B cell (primary cell): Measurements from ENCODE around the gene GLI1. TPM values are rescaled to one million over a fixed set of nuclear protein-coding genes. Genes with fewer than 3 reads are reported as not detected.

ENCODE experiments used
- ATAC-seq: fragments of 200-7000 bp; cut with Tn5 transposase; one replicate; pipeline ENCODE4 v1.10.0; 2021; ENCODE audit warnings: low read depth, mild to moderate bottlenecking, moderate number of reproducible peaks, moderate library complexity
- CTCF ChIA-PET: fragments of 350-600 bp; sonication (Branson Sonifier 250); formaldehyde crosslinking; loops from one replicate; lab custom pipeline; 2021; ENCODE audit warnings: antibody characterized with exemption, inconsistent platforms; lab: Charles Lee
- POLR2A ChIA-PET: fragments of 350-600 bp; sonication (Branson Sonifier 250); formaldehyde crosslinking; loops from one replicate; lab custom pipeline; 2021; ENCODE audit warnings: antibody characterized with exemption; lab: Charles Lee
- DNase-seq: peaks from one replicate; pipeline ENCODE4 v3.0.0; 2013
- H2AFZ ChIP-seq: 2 replicates; pipeline ENCODE4 v1.6.1; 2012; ENCODE audit warnings: mild to moderate bottlenecking, low read depth, low read length; ENCODE audit not compliant: insufficient read depth, poor library complexity, severe bottlenecking
- H3K27ac ChIP-seq, 2 donors: 1 replicate in 1 of 2; 2 replicates in 1 of 2; pipeline ENCODE4 v1.5.1; 2012 to 2013; ENCODE audit warnings: low read length in 2 of 2, mild to moderate bottlenecking in 2 of 2, moderate library complexity in 1 of 2
- H3K27me3 ChIP-seq, 4 experiments: fragments of 200-600 bp in 1 of 4; sonication (generic) in 1 of 4; replicated peaks in 1 of 4; 1 replicate in 2 of 4; 2 replicates in 2 of 4; pipeline versions ENCODE4 v1.6.1 to v1.7.0; 2013 to 2016; ENCODE audit warnings: low read length in 3 of 4, mild to moderate bottlenecking in 2 of 4, mixed read lengths in 1 of 4, moderate library complexity in 1 of 4; ENCODE audit not compliant: insufficient read depth in 4 of 4, control insufficient read depth in 3 of 4; ENCODE audit errors: control extremely low read depth in 1 of 4
- H3K36me3 ChIP-seq, 2 experiments: replicated peaks in 1 of 2; 1 replicate in 1 of 2; 2 replicates in 1 of 2; pipeline versions ENCODE4 v1.6.1 to v1.7.1; 2013; ENCODE audit warnings: low read length in 1 of 2; ENCODE audit not compliant: insufficient read depth in 2 of 2, control insufficient read depth in 1 of 2; ENCODE audit errors: control extremely low read depth in 1 of 2, extremely low read depth in 1 of 2
- H3K4me1 ChIP-seq, 2 donors: fragments of 200-600 bp in 1 of 2; sonication (generic) in 1 of 2; 1 replicate in 1 of 2; 2 replicates in 1 of 2; pipeline versions ENCODE4 v1.5.1 to v1.6.1; 2013 to 2017; ENCODE audit warnings: low read length in 2 of 2; ENCODE audit not compliant: control insufficient read depth in 2 of 2, insufficient read depth in 2 of 2
- H3K4me2 ChIP-seq: replicated peaks from 2 replicates; pipeline ENCODE3; 2012; ENCODE audit warnings: mild to moderate bottlenecking, low read depth, low read length; ENCODE audit not compliant: poor library complexity, severe bottlenecking
- H3K4me3 ChIP-seq, 5 experiments: fragments of 200-600 bp in 1 of 5; sonication (generic) in 1 of 5; 1 replicate in 3 of 5; 2 replicates in 2 of 5; pipeline versions ENCODE4 v1.5.1 to v1.7.0; 2011 to 2016; ENCODE audit warnings: low read length in 4 of 5, mild to moderate bottlenecking in 4 of 5, low read depth in 2 of 5, control low read depth in 1 of 5, moderate library complexity in 1 of 5; ENCODE audit not compliant: insufficient read depth in 1 of 5; ENCODE audit errors: control extremely low read depth in 1 of 5, extremely low read depth in 1 of 5
- H3K79me2 ChIP-seq: fragments of 200-600 bp; sonication (generic); one replicate; pipeline ENCODE4 v1.6.0; 2016; ENCODE audit warnings: low read length; ENCODE audit not compliant: control insufficient read depth, insufficient read depth
- H3K9ac ChIP-seq: fragments of 200-600 bp; sonication (generic); 2 replicates; pipeline ENCODE4 v1.6.1; 2017; ENCODE audit warnings: mild to moderate bottlenecking, low read length, moderate library complexity
- H3K9me3 ChIP-seq, 3 donors: one replicate each; pipeline versions ENCODE4 v1.6.1 to v1.7.1; 2013; ENCODE audit warnings: low read length in 2 of 3; ENCODE audit not compliant: control insufficient read depth in 2 of 3, insufficient read depth in 1 of 3; ENCODE audit errors: control extremely low read depth in 1 of 3
- H4K20me1 ChIP-seq: 2 replicates; pipeline ENCODE4 v1.6.0; 2012; ENCODE audit warnings: mild to moderate bottlenecking, low read length; ENCODE audit not compliant: insufficient read depth, control insufficient read depth, poor library complexity, severe bottlenecking
- H3K27ac Mint-ChIP-seq: one replicate; pipeline ENCODE4 v1.8.0; 2021; ENCODE audit warnings: mixed read lengths
- H3K27me3 Mint-ChIP-seq: one replicate; pipeline ENCODE4 v1.8.0; 2021; ENCODE audit warnings: mixed read lengths
- H3K4me1 Mint-ChIP-seq: one replicate; pipeline ENCODE4 v1.8.0; 2021; ENCODE audit warnings: mixed read lengths
- H3K4me3 Mint-ChIP-seq: one replicate; pipeline ENCODE4 v1.8.0; 2021; ENCODE audit warnings: mixed read lengths
- H3K9me3 Mint-ChIP-seq: one replicate; pipeline ENCODE4 v1.8.0; 2022; ENCODE audit warnings: mixed read lengths; ENCODE audit not compliant: insufficient read depth
- EZH2 ChIP-seq: IDR thresholded peaks from 2 replicates; pipeline ENCODE4 v1.6.1; 2012; ENCODE audit warnings: borderline replicate concordance, low read depth, mild to moderate bottlenecking, moderate library complexity, low read length; ENCODE audit not compliant: insufficient read depth, poor library complexity, severe bottlenecking
- WGBS: methylation state at CpG from one replicate; pipeline ENCODE4 v1.1.5; 2013; ENCODE audit warnings: missing lambda C conversion rate; ENCODE audit not compliant: insufficient coverage; 5-methylcytosine and 5-hydroxymethylcytosine counted together
- intact Hi-C: fragments of 100-400 bp; cut with micrococcal nuclease; formaldehyde crosslinking; loops from one replicate; pipeline ENCODE4 v1.10.0; 2022
- polyA plus RNA-seq: library from polyadenylated mRNA; depleted of rRNA; stranded (reverse); fragments of >200 nt; gene quantifications from 2 replicates; pipeline ENCODE4 v1.2.3, GENCODE V29; 2012
- total RNA-seq, 2 donors: library from RNA; stranded (reverse); fragments of 120-200 nt in 1 of 2; gene quantifications; 1 replicate in 1 of 2; 2 replicates in 1 of 2; pipeline versions ENCODE4 v1.2.3 to v1.2.4, GENCODE V29; 2013 to 2022
- TF ChIP-seq, protein P1 (sequence below): fragments of 200-600 bp; IDR thresholded peaks from one replicate; pipeline ENCODE4 v1.8.0; 2022; ENCODE audit warnings: antibody characterized with exemption, mild to moderate bottlenecking

GLI1 gene
- total and polyA plus RNA-seq, 2 donors (not counting 1 experiment from before 2014, with no cell fraction given) = 4.1 to 5.4 TPM

DNA sequence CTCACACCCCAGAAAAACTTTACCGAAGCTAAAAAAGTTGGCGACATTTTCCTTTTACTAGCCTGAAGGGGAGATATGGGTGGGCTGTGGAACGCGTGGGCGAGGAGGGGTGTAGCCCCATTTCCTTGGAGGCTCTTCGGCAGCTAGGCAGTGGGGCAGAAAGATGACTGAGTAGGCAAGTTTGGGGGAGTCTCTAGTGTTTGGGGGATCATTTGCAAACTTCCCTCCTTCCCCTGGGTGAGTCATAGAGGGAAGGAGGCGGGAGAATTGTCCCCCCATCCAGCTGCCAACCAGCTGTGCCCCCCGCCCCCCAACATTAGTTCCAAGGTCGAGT is 2.3 kb downstream of the GLI1 start:
- DNase-seq (peak; percentile 57), ATAC-seq (no peak)
- H3K36me3 ChIP-seq = no peaks in the 10 kb centered on the region
- WGBS = 0% methylated on average over 4 of the region's 9 CpGs
- H3K9me3 ChIP-seq = no peaks in the 10 kb centered on the region
- H2AFZ ChIP-seq = peak overlapping the region; percentile 67
- H3K9me3 Mint-ChIP-seq = no peaks in the 10 kb centered on the region
- peak overlapping the region; percentile 12 to 58 for H3K27ac ChIP-seq
- peak overlapping the region; percentile 81 for H3K9ac ChIP-seq
- H3K79me2 ChIP-seq = peaks cover 6% of the 10 kb centered on the region
- H3K27me3 Mint-ChIP-seq = no peaks in the 10 kb centered on the region
- H3K27ac Mint-ChIP-seq = peak overlapping the region; percentile 93
- H3K4me3 Mint-ChIP-seq = peak overlapping the region; percentile 92
- H3K4me2 ChIP-seq = peak overlapping the region; percentile 94
- CTCF ChIA-PET = interaction anchor here (0.6 to 7.6 kb wide), 10 partner anchors 10 to 154 kb away, joined by 3 to 166 read pairs (median 3); partner anchors contain the start of gene ARHGAP9
- intact Hi-C loops = loop anchor here (1.0 kb wide), 5 partner anchors 14 to 232 kb away; partner anchors contain the start of genes DCTN2, MBD6 and OS9
- no peaks in the 10 kb centered on the region for H3K27me3 ChIP-seq
- no peak for TF ChIP-seq EZH2
- TF ChIP-seq, protein P1, sequence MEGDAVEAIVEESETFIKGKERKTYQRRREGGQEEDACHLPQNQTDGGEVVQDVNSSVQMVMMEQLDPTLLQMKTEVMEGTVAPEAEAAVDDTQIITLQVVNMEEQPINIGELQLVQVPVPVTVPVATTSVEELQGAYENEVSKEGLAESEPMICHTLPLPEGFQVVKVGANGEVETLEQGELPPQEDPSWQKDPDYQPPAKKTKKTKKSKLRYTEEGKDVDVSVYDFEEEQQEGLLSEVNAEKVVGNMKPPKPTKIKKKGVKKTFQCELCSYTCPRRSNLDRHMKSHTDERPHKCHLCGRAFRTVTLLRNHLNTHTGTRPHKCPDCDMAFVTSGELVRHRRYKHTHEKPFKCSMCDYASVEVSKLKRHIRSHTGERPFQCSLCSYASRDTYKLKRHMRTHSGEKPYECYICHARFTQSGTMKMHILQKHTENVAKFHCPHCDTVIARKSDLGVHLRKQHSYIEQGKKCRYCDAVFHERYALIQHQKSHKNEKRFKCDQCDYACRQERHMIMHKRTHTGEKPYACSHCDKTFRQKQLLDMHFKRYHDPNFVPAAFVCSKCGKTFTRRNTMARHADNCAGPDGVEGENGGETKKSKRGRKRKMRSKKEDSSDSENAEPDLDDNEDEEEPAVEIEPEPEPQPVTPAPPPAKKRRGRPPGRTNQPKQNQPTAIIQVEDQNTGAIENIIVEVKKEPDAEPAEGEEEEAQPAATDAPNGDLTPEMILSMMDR = no peak
- H3K4me3 ChIP-seq = peak overlapping the region; percentile 58 to 93 (median 81)
- no peaks in the 10 kb centered on the region for H4K20me1 ChIP-seq
- H3K4me1 ChIP-seq = peaks cover 23 to 48% of the 10 kb centered on the region in 2 donors
- POLR2A ChIA-PET = interaction anchor here (0.6 to 3.9 kb wide), 2 partner anchors 17 to 34 kb away, joined by 3 to 39 read pairs; partner anchors contain the start of gene ARHGAP9
- peaks cover 40% of the 10 kb centered on the region for H3K4me1 Mint-ChIP-seq

GRCh38 chr12:57462251-57462911 is 2.8 kb downstream of the GLI1 start:
- peaks cover 40% of the 10 kb centered on the region for H3K4me1 Mint-ChIP-seq
- DNase-seq (peak; percentile 96), ATAC-seq (peak; percentile 64)
- Histone ChIP-seq H3K4me1 (peaks cover 23 to 48% of the 10 kb centered on the region in 2 donors), H3K4me3 (peak overlapping the region; percentile 58 to 93 (median 81)), H3K9ac (peak overlapping the region; percentile 81), H3K27me3 (no peaks in the 10 kb centered on the region), H3K79me2 (peaks cover 6% of the 10 kb centered on the region), H3K4me2 (peak overlapping the region; percentile 94), H3K27ac (peak overlapping the region; percentile 15 to 58), H4K20me1 (no peaks in the 10 kb centered on the region), H2AFZ (peak overlapping the region; percentile 73), H3K9me3 (no peaks in the 10 kb centered on the region), H3K36me3 (no peaks in the 10 kb centered on the region)
- H3K9me3 Mint-ChIP-seq = no peaks in the 10 kb centered on the region
- TF ChIP-seq, protein P1 = peak; percentile 88
- no peak for TF ChIP-seq EZH2
- intact Hi-C loops = loop anchor here (1.0 kb wide), 5 partner anchors 14 to 232 kb away; partner anchors contain the start of genes DCTN2, MBD6 and OS9
- peak overlapping the region; percentile 92 for H3K4me3 Mint-ChIP-seq
- WGBS = 0% methylated on average over 24 of the region's 28 CpGs
- peak overlapping the region; percentile 93 for H3K27ac Mint-ChIP-seq
- H3K27me3 Mint-ChIP-seq = no peaks in the 10 kb centered on the region
- ChIA-PET CTCF (interaction anchor here (0.6 to 7.6 kb wide), 11 partner anchors 10 to 248 kb away, joined by 3 to 166 read pairs (median 3); partner anchors contain the start of gene ARHGAP9), POLR2A (interaction anchor here (0.5 to 3.9 kb wide), 4 partner anchors 16 to 93 kb away, joined by 3 to 39 read pairs (median 3); partner anchors contain the start of gene ARHGAP9)
